Activated B cell treated with CpG ODN at 0.5 μM for 24 hours (primary cell): ENCODE measurements around the gene DGCR8. TPM values are rescaled to one million over a fixed set of nuclear protein-coding genes. Genes with fewer than 3 reads are reported as not detected.

ENCODE experiments used
- ATAC-seq: fragments of 200-7000 bp; cut with Tn5 transposase; one replicate; pipeline ENCODE4 v1.10.0; 2021; ENCODE audit warnings: low read depth, mild to moderate bottlenecking, moderate library complexity
- CTCF ChIA-PET: fragments of 350-600 bp; sonication (Branson Sonifier 250); formaldehyde crosslinking; loops from one replicate; lab custom pipeline; 2021; ENCODE audit warnings: antibody characterized with exemption; lab: Charles Lee
- POLR2A ChIA-PET: fragments of 350-600 bp; sonication (Branson Sonifier 250); formaldehyde crosslinking; loops from one replicate; lab custom pipeline; 2021; ENCODE audit warnings: antibody characterized with exemption; lab: Charles Lee
- DNase-seq: peaks from one replicate; pipeline ENCODE4 v3.0.0; 2022
- H3K27ac Mint-ChIP-seq: one replicate; pipeline ENCODE4 v1.8.0; 2020; ENCODE audit warnings: mixed read lengths
- H3K27me3 Mint-ChIP-seq: one replicate; pipeline ENCODE4 v1.8.0; 2021; ENCODE audit warnings: mixed read lengths
- H3K36me3 Mint-ChIP-seq: one replicate; pipeline ENCODE4 v1.8.0; 2021; ENCODE audit warnings: low read depth, mixed read lengths
- H3K4me1 Mint-ChIP-seq: one replicate; pipeline ENCODE4 v1.8.0; 2021; ENCODE audit warnings: mixed read lengths
- H3K4me3 Mint-ChIP-seq: one replicate; pipeline ENCODE4 v1.8.0; 2020; ENCODE audit warnings: mild to moderate bottlenecking, mixed read lengths
- H3K9me3 Mint-ChIP-seq: one replicate; pipeline ENCODE4 v1.8.0; 2020; ENCODE audit warnings: mixed read lengths
- CTCF ChIP-seq: fragments of 200-600 bp; IDR thresholded peaks from one replicate; pipeline ENCODE4 v1.8.0; 2022; ENCODE audit warnings: antibody characterized with exemption, mild to moderate bottlenecking
- intact Hi-C: fragments of 100-400 bp; cut with micrococcal nuclease; formaldehyde crosslinking; loops from one replicate; pipeline ENCODE4 v1.15.1; 2024
- total RNA-seq: library from RNA; stranded (reverse); gene quantifications from 2 replicates; pipeline ENCODE4 v1.2.3, GENCODE V29; 2022

DGCR8 gene
- total RNA-seq, 1 donor from 2014 or later: 35.5 TPM

- H3K36me3 Mint-ChIP-seq: peaks cover 68% of the 10 kb centered on the region
- H3K27me3 Mint-ChIP-seq: no peaks in the 10 kb centered on the region
- intact Hi-C loops: no loop called here
- ChIA-PET CTCF (no interaction called here), POLR2A (no interaction called here)
- TF ChIP-seq CTCF: no peak
- no peak overlapping the region for H3K4me3 Mint-ChIP-seq
- no peaks in the 10 kb centered on the region for H3K9me3 Mint-ChIP-seq
- ATAC-seq (no peak), DNase-seq (no peak)
- H3K27ac Mint-ChIP-seq: no peak overlapping the region
- H3K4me1 Mint-ChIP-seq: peaks cover 14% of the 10 kb centered on the region
Observed at GRCh38 chr22:20087319-20088262, 7.5 kb downstream of the DGCR8 start.

- no peak overlapping the region for H3K27ac Mint-ChIP-seq
- ChIA-PET CTCF (no interaction called here), POLR2A (no interaction called here)
- H3K27me3 Mint-ChIP-seq: no peaks in the 10 kb centered on the region
- intact Hi-C loops: no loop called here
- DNase-seq: no peak
- H3K4me3 Mint-ChIP-seq: no peak overlapping the region
- no peak for TF ChIP-seq CTCF
- peaks cover 8% of the 10 kb centered on the region for H3K4me1 Mint-ChIP-seq
- H3K9me3 Mint-ChIP-seq: no peaks in the 10 kb centered on the region
- peaks cover 74% of the 10 kb centered on the region for H3K36me3 Mint-ChIP-seq
- no peak for ATAC-seq
Observed at GRCh38 chr22:20088263-20088648, 8.2 kb downstream of the DGCR8 start.

- no peaks in the 10 kb centered on the region for H3K9me3 Mint-ChIP-seq
- no peak overlapping the region for H3K27ac Mint-ChIP-seq
- intact Hi-C loops: no loop called here
- no peak for ATAC-seq
- no peaks in the 10 kb centered on the region for H3K27me3 Mint-ChIP-seq
- H3K4me3 Mint-ChIP-seq: no peak overlapping the region
- POLR2A ChIA-PET: interaction anchor here (0.6 kb wide), 1 partner anchor 11 kb away, joined by 3 read pairs; no protein-coding TSS in a partner anchor
- CTCF ChIA-PET: no interaction called here
- peaks cover 86% of the 10 kb centered on the region for H3K36me3 Mint-ChIP-seq
- no peak for TF ChIP-seq CTCF
- no peaks in the 10 kb centered on the region for H3K4me1 Mint-ChIP-seq
- DNase-seq: no peak
Observed at GRCh38 chr22:20089226-20089976, 9.4 kb downstream of the DGCR8 start.

GRCh38 chr22:20089977-20090729, 10.1 kb downstream of the DGCR8 start:
- ATAC-seq (no peak), DNase-seq (no peak)
- Mint-ChIP-seq H3K27me3 (no peaks in the 10 kb centered on the region), H3K9me3 (no peaks in the 10 kb centered on the region), H3K4me3 (no peak overlapping the region), H3K36me3 (peaks cover 93% of the 10 kb centered on the region), H3K27ac (no peak overlapping the region), H3K4me1 (no peaks in the 10 kb centered on the region)
- POLR2A ChIA-PET: no interaction called here
- intact Hi-C loops: no loop called here
- TF ChIP-seq CTCF: no peak
- CTCF ChIA-PET: no interaction called here
